HepG2 (cell line): Measurements from ENCODE around the gene DPYSL3. TPM values are rescaled to one million over a fixed set of nuclear protein-coding genes. Genes with fewer than 3 reads are reported as not detected.

ENCODE experiments used
- ATF1 ChIP-seq: IDR thresholded peaks from 2 replicates; pipeline ENCODE4 v1.6.1; 2016; ENCODE audit warnings: mild to moderate bottlenecking, control low read depth
- ELF1 ChIP-seq: sonication (generic); formaldehyde crosslinking; IDR thresholded peaks from 2 replicates; pipeline ENCODE4 v1.4.0; 2020; ENCODE audit warnings: missing genetic modification reagents
- HNF4A ChIP-seq: sonication (generic); formaldehyde crosslinking; IDR thresholded peaks from 2 replicates; pipeline ENCODE4 v1.4.0; 2020; ENCODE audit warnings: missing genetic modification reagents
- KAT2B ChIP-seq: fragments of 150-350 bp; IDR thresholded peaks from 2 replicates; pipeline ENCODE4 v1.6.1; 2014; ENCODE audit warnings: low read depth, low read length, borderline replicate concordance
- NR2F2 ChIP-seq: IDR thresholded peaks from 2 replicates; pipeline ENCODE4 v1.6.1; 2012; ENCODE audit warnings: low read depth, inconsistent platforms, borderline replicate concordance
- NRL ChIP-seq: sonication (generic); formaldehyde crosslinking; IDR thresholded peaks from 2 replicates; pipeline ENCODE4 v1.5.0; 2020; ENCODE audit warnings: missing genetic modification reagents, mild to moderate bottlenecking, moderate library complexity, borderline replicate concordance
- SAP130 ChIP-seq: IDR thresholded peaks from 2 replicates; pipeline ENCODE4 v1.6.1; 2016; ENCODE audit warnings: low read depth
- ZBTB43 ChIP-seq: sonication (generic); formaldehyde crosslinking; conservative IDR thresholded peaks from 2 replicates; pipeline ENCODE4 v1.4.0; 2020; ENCODE audit warnings: missing genetic modification reagents
- ZFP91 ChIP-seq: sonication (generic); formaldehyde crosslinking; IDR thresholded peaks from 2 replicates; pipeline ENCODE4 v1.9.0; 2022; ENCODE audit warnings: missing genetic modification reagents, mild to moderate bottlenecking, borderline replicate concordance
- polyA plus RNA-seq, 8 experiments: library from polyadenylated mRNA; depleted of rRNA in 3 of 8; stranded (reverse) in 7 of 8; unstranded in 1 of 8; fragments of >200 nt; fragmentation: Illumina TruSeq in 4 of 8; extraction: Trizol in 4 of 8; gene quantifications; 2 replicates each; pipeline versions ENCODE4 v1.2.1 to v1.2.3, GENCODE V29; 2011 to 2016; ENCODE audit warnings: low read depth in 4 of 8, missing spikeins in 1 of 8, mixed read lengths in 1 of 8; ENCODE audit not compliant: insufficient read depth in 1 of 8
- total RNA-seq, 5 experiments: library from RNA; depleted of rRNA; stranded (reverse); fragments of >200 nt; fragmentation: Illumina TruSeq; extraction: Trizol; gene quantifications; 2 replicates each; pipeline ENCODE4 v1.2.3, GENCODE V29; 2016; ENCODE audit warnings: low read depth in 1 of 5
- TF ChIP-seq, protein P1 (sequence below): sonication (generic); formaldehyde crosslinking; IDR thresholded peaks from 2 replicates; pipeline ENCODE4 v1.5.0; 2020; ENCODE audit warnings: mild to moderate bottlenecking, missing genetic modification reagents, borderline replicate concordance
- TF ChIP-seq, protein P2 (sequence below): sonication (generic); formaldehyde crosslinking; IDR thresholded peaks from 2 replicates; pipeline ENCODE4 v1.4.0; 2020; ENCODE audit warnings: mild to moderate bottlenecking, missing genetic modification reagents
- TF ChIP-seq, protein P3 (sequence below): sonication (generic); formaldehyde crosslinking; conservative IDR thresholded peaks from 2 replicates; pipeline ENCODE4 v1.4.0; 2020; ENCODE audit warnings: missing genetic modification reagents

DPYSL3 gene
- total and polyA plus RNA-seq, 2 of the 13 experiments (the other 11 are each of a cell fraction or from before 2014, with no cell fraction given) = 0.08 to 0.15 TPM

DNA sequence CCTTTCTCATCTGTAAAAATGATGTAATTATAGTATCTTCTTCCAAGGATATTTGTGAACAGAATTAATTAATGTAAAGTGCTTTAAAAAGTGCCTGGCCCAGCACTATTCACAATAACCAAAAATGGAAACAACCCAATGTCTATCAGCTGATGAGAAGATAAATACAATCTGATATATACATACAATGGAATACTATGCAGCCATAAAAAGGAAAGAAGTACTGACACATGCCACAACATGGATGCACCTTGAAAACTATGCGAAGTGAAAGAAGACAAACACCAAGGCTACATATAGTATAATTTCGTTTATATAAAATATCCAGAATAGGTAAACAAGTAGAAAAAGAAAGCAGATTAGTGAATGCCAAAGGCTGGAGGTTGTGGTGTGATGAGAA is 24.1 kb downstream of the DPYSL3 start (continued):
- TF ChIP-seq, protein P1, sequence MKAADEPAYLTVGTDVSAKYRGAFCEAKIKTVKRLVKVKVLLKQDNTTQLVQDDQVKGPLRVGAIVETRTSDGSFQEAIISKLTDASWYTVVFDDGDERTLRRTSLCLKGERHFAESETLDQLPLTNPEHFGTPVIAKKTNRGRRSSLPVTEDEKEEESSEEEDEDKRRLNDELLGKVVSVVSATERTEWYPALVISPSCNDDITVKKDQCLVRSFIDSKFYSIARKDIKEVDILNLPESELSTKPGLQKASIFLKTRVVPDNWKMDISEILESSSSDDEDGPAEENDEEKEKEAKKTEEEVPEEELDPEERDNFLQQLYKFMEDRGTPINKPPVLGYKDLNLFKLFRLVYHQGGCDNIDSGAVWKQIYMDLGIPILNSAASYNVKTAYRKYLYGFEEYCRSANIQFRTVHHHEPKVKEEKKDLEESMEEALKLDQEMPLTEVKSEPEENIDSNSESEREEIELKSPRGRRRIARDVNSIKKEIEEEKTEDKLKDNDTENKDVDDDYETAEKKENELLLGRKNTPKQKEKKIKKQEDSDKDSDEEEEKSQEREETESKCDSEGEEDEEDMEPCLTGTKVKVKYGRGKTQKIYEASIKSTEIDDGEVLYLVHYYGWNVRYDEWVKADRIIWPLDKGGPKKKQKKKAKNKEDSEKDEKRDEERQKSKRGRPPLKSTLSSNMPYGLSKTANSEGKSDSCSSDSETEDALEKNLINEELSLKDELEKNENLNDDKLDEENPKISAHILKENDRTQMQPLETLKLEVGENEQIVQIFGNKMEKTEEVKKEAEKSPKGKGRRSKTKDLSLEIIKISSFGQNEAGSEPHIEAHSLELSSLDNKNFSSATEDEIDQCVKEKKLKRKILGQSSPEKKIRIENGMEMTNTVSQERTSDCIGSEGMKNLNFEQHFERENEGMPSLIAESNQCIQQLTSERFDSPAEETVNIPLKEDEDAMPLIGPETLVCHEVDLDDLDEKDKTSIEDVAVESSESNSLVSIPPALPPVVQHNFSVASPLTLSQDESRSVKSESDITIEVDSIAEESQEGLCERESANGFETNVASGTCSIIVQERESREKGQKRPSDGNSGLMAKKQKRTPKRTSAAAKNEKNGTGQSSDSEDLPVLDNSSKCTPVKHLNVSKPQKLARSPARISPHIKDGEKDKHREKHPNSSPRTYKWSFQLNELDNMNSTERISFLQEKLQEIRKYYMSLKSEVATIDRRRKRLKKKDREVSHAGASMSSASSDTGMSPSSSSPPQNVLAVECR = no peak
- TF ChIP-seq ELF1 (CRISPR knock-in tag) (no peak), SAP130 (CRISPR knock-in tag) (no peak), KAT2B (no peak), HNF4A (no peak), ZFP91 (CRISPR knock-in tag) (no peak), NRL (CRISPR knock-in tag) (no peak), NR2F2 (no peak), ATF1 (no peak), ZBTB43 (no peak)
- TF ChIP-seq, protein P2, sequence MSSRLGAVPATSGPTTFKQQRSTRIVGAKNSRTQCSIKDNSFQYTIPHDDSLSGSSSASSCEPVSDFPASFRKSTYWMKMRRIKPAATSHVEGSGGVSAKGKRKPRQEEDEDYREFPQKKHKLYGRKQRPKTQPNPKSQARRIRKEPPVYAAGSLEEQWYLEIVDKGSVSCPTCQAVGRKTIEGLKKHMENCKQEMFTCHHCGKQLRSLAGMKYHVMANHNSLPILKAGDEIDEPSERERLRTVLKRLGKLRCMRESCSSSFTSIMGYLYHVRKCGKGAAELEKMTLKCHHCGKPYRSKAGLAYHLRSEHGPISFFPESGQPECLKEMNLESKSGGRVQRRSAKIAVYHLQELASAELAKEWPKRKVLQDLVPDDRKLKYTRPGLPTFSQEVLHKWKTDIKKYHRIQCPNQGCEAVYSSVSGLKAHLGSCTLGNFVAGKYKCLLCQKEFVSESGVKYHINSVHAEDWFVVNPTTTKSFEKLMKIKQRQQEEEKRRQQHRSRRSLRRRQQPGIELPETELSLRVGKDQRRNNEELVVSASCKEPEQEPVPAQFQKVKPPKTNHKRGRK = no peak
- TF ChIP-seq, protein P3, sequence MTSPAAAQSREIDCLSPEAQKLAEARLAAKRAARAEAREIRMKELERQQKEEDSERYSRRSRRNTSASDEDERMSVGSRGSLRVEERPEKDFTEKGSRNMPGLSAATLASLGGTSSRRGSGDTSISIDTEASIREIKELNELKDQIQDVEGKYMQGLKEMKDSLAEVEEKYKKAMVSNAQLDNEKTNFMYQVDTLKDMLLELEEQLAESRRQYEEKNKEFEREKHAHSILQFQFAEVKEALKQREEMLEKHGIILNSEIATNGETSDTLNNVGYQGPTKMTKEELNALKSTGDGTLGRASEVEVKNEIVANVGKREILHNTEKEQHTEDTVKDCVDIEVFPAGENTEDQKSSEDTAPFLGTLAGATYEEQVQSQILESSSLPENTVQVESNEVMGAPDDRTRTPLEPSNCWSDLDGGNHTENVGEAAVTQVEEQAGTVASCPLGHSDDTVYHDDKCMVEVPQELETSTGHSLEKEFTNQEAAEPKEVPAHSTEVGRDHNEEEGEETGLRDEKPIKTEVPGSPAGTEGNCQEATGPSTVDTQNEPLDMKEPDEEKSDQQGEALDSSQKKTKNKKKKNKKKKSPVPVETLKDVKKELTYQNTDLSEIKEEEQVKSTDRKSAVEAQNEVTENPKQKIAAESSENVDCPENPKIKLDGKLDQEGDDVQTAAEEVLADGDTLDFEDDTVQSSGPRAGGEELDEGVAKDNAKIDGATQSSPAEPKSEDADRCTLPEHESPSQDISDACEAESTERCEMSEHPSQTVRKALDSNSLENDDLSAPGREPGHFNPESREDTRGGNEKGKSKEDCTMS (CRISPR knock-in tag) = no peak
